NCI-H1694 (cell line): ENCODE data around the gene SLC29A3.
"Not testable (repeated sequence)": the region's sequence is repeated elsewhere in the genome, so short reads cannot be mapped to it uniquely, and the experiment has no call there.

Experiments used
- DNase-seq: peaks from one replicate; lab custom pipeline; 2025; lab: John Stamatoyannopoulos, UW

The SLC29A3 gene

GRCh38 chr10:71283876-71284275 lies 35.2 kb upstream of the SLC29A3 start:
- no peak for DNase-seq

GRCh38 chr10:71284544-71285179 lies 34.4 kb upstream of the SLC29A3 start:
- no peak for DNase-seq

DNA sequence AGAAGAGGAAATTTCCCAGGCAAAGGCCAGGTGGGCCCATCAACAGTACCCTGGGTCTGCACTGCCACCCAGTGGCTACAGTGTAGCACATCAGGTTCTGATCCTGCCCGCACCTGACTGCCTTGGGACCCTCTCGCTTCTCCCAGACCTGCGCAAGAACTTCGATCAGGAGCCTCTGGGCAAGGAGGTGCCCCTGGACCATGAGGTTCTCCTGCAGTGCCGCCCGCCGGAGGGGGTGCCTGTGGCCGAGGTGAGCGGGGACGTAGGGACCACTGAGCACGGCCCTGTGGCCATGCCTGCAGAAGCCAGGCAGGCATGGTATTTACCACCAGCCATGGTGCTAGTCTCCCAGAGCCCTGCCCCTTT lies 33.9 kb upstream of the SLC29A3 start:
- DNase-seq, result peak; percentile 55

DNA sequence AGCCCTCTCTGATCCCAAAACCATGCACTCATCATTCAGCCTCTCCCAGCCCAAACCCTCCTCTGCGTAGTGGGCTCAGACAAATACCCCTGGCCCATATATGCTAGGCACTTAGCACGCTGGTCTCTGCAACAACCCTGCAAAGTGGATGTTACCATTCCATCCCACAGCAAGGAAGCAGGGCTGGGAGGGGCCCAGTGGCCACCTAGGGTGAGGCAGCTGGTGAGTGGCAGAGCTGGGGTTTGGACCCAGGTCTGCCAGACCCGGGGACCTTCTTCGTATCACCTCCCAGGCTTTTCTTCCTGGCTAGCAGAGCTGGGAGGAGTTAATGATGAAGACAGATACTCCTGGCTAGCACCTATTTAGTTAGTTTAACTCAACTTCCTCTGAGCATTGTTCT lies 33.1 kb upstream of the SLC29A3 start:
- DNase-seq, result no peak

DNA sequence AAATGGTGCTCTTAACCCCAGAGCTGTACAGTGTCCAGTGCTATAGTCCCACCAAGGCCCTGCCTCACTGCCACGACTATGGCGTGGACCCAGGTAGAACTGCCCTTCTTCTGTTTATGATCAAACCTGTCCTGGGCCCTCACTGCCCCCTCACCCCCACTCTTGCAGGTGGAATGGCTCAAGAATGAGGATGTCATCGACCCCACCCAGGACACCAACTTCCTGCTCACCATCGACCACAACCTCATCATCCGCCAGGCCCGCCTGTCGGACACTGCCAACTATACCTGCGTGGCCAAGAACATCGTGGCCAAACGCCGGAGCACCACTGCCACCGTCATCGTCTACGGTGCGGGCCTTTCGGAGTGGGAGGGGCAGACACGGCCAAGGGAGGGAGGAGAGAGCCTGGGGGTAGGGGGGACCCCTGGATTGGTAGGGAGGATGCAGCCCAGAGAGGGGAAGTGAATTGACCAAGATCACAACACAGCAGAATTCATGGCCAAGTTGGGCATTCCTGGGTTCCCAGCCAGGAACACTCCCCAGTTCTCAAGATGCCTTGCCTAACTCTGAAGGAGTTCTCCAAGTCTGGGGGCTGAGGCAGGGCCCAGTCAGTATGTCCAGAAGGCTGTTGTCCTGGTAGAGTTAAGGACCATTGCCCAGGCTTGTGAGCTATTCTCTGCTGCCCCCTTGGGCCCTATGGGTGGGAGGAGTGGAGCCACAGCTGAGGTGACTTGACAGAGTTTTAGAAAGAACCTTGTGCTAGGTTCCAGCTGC lies 32.4 kb upstream of the SLC29A3 start:
- DNase-seq, result no peak

DNA sequence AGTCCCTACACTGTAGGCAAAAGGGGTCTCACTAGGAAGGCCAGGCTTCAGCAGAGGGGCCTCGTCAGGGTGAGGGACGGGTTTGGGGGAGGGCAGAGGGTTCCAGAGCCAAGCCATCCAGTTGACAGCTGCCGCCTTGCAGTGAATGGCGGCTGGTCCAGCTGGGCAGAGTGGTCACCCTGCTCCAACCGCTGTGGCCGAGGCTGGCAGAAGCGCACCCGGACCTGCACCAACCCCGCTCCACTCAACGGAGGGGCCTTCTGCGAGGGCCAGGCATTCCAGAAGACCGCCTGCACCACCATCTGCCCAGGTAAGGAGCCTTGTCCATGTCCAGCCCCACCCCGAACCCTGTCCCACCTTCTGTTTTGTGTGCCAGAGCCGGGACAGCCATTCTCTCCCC lies 31.6 kb upstream of the SLC29A3 start:
- no peak for DNase-seq

DNA sequence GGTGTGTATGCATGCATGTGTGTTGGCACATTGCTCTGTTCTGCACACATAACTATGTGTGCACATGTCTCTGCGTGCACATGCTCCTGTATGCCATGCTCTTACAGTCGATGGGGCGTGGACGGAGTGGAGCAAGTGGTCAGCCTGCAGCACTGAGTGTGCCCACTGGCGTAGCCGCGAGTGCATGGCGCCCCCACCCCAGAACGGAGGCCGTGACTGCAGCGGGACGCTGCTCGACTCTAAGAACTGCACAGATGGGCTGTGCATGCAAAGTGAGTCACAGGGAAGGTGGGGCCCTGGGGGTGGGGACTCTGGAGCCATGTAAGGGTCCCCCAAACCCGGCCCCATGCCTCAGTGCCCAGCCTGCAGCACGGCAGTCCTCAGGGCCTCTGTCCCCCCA lies 30.6 kb upstream of the SLC29A3 start:
- DNase-seq, result no peak

DNA sequence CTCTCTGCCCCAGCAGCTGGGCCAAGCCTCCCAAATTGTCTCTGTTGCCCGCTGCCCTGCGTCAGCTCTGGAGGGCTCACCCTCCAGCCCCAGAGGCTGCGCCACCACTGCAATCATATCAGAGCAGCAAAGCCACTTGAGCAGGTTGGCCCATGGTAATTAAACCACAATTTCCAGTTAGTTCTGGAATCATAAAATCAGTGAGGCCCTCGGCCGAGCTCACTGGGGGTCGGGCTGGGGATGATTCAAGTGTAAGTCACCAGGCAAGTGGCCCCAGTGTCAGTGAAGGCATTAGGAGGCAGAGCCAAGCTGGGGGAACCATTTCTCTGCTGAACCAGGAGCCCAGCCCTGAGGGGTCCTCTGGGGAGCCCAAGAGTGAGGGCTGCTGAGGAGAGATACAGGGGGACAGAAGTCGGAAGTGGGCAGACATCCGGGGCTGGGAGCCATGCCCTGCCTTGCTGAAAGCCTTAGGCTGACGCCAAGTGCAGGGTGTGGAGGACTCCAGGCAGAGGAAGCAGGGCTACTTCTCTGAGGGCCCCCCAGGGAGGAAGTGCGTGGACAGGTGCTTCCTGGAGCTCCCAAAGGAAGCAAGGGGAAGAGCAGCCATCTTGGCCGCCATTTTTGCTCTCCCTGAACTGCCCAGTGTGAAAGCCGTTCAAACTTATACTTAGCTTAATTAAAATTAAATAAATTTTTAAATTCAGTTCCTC lies 29.5 kb upstream of the SLC29A3 start:
- DNase-seq, result no peak

DNA sequence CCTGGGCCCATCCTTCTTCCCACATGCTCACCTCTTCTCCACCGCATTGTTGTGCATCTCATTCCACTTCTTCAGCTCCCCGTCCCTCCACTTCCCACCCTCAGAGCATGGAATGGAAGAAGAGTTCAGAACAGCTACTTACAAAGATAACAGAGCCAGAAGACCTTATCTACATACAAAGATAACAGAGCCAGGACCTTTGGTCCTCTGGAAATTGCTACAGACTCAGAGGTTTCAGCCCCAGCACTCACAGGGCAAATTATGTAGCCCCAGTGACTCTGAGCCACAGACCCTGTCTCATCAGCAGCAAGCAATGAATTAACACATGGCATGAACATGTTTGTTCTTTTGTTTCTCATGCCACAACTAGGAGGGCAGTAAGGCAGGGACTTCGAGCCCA lies 28.7 kb upstream of the SLC29A3 start:
- DNase-seq, result no peak

GRCh38 chr10:71290806-71291527 lies 28.1 kb upstream of the SLC29A3 start:
- no peak for DNase-seq

DNA sequence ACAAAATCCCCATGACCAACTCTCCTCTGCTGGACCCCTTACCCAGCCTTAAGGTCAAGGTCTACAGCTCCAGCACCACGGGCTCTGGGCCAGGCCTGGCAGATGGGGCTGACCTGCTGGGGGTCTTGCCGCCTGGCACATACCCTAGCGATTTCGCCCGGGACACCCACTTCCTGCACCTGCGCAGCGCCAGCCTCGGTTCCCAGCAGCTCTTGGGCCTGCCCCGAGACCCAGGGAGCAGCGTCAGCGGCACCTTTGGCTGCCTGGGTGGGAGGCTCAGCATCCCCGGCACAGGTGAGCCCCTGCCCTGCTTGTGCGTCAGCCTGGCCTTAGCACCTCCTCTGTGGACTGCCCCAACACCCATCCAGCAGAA lies 27.5 kb upstream of the SLC29A3 start:
- no peak for DNase-seq

DNA sequence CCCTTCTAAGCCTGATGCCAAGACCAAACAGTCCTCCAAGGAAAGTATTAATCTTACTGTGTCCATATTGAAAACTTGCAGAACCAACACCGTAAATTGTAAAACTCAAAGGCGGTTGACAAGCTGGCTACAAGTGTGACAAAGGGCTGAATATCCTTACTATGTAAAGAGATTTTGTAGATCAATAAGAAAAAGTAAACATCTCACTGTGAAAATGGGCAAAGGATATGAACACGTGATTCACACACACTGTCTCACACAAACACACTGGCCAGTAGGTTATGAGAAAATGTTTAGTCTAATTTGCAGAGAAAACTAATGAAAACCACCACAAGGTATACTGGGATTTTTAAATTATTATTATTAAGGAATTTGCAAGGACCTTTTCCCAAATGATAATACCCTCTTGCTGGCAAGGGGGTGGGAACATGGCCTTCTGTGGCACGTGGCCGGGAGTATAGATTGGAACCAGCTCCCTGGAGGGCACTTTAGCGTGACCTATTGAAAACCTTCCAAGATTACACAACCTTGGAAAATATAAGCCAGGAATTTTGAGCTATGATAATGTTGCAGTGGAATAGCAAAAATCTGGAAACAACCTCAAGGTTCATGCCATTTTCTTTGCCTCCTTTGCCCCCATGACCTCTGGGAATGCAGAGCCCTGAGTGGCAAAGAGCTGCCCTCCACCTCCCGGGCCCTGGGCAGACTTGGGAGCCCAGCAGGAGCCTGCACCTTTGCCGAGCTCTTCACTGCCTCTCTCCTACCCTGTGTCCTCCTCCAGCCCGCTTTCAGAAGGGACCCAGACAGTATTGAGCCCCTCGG lies 26.2 kb upstream of the SLC29A3 start:
- no peak for DNase-seq

GRCh38 chr10:71293446-71294084 lies 25.5 kb upstream of the SLC29A3 start:
- no peak for DNase-seq

GRCh38 chr10:71294091-71294561 lies 24.9 kb upstream of the SLC29A3 start:
- no peak for DNase-seq

GRCh38 chr10:71294856-71295255 lies 24.2 kb upstream of the SLC29A3 start:
- no peak for DNase-seq

GRCh38 chr10:71295641-71296040 lies 23.4 kb upstream of the SLC29A3 start:
- no peak for DNase-seq

DNA sequence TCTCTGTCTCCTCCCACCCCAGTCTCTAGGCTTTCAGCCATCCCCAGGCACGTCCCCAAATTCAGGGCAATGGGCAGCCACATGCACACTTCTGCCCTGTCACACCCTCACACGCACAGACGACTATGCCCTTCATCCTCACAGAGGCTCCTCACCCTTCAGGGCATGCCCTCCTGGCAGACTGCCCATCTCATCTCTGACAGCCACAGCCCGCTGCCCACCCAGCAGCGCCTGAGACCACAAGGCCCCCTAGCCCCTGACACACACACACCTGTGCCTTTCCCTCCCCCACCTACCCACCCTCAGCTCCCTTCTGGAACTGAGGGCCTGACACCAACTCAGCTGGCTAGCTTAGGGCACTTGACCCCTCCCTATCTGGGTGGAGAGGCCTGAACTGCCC lies 23.0 kb upstream of the SLC29A3 start:
- no peak for DNase-seq

GRCh38 chr10:71296811-71297210 lies 22.2 kb upstream of the SLC29A3 start:
- DNase-seq, result not testable (repeated sequence)

DNA sequence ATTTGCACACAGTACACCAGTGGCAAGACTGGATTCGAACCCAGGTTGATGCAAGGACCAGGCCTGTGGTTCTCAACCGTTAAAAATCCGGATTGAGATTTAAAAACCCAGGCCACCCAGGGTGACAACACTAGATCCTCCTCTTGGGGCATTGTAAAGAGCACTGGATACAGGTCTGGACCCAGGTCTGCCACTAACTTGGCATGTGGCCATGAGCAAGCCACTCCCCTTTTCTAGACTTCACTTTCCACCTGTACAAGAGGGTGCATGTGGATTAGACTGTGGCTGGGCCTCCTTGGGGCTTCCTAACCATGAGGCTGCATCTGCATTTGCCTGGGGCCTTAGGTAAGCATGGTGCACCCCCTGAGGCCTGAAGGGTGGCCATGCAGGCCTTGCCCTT lies 21.7 kb upstream of the SLC29A3 start:
- no peak for DNase-seq

DNA sequence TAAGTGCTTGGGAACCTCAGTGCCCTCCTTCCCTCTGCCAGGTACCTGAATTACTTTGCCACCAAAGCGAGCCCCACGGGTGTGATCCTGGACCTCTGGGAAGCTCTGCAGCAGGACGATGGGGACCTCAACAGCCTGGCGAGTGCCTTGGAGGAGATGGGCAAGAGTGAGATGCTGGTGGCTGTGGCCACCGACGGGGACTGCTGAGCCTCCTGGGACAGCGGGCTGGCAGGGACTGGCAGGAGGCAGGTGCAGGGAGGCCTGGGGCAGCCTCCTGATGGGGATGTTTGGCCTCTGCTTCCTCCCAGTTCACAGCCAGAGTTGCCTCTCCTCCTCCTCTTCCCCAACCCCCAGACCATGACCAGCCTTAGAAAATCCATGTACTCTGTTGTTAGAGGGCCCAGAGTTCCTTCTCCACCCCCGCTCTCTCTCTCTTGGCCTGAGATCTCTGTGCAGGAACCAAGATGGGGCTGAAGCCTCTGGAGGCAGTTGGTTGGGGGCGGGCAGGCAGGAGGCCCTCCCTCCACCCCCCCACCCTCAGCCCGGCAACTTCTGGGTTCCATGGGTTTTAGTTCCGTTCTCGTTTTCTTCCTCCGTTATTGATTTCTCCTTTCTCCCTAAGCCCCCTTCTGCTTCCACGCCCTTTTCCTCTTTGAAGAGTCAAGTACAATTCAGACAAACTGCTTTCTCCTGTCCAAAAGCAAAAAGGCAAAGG lies 19.8 kb upstream of the SLC29A3 start:
- DNase-seq, result no peak
